Naive thymus-derived CD8-positive, alpha-beta T cell (primary cell): Measurements from ENCODE around the gene NEGR1. TPM values are rescaled to one million over a fixed set of nuclear protein-coding genes. Genes with fewer than 3 reads are reported as not detected.

Experiments
- ATAC-seq, 2 donors: fragments of 150-1000 bp; cut with Tn5 transposase in 1 of 2; sonication (Bioruptor Pico), chemical (Tn5 transposase) in 1 of 2; 1 replicate in 1 of 2; 2 replicates in 1 of 2; pipeline ENCODE4 v1.10.0; 2021; ENCODE audit warnings: mild to moderate bottlenecking in 2 of 2, moderate library complexity in 2 of 2
- POLR2A ChIA-PET: fragments of 350-600 bp; sonication (Branson Sonifier 250); formaldehyde crosslinking; loops from one replicate; lab custom pipeline; 2021; ENCODE audit warnings: antibody characterized with exemption; lab: Charles Lee
- DNase-seq, 10 donors: peaks; one replicate each; pipeline versions ENCODE4 v3.0.0 to v3.0.0-alpha.2; 2020 to 2022
- H3K27ac Mint-ChIP-seq, 10 donors: one replicate each; pipeline ENCODE4 v1.8.0; 2020 to 2022; ENCODE audit warnings: mild to moderate bottlenecking in 10 of 10, mixed read lengths in 10 of 10, moderate library complexity in 4 of 10, inconsistent platforms in 1 of 10
- H3K27me3 Mint-ChIP-seq, 5 donors: one replicate each; pipeline ENCODE4 v1.8.0; 2021 to 2022; ENCODE audit warnings: mixed read lengths in 5 of 5
- H3K36me3 Mint-ChIP-seq, 3 donors: one replicate each; pipeline ENCODE4 v1.8.0; 2020 to 2022; ENCODE audit warnings: mixed read lengths in 3 of 3, mild to moderate bottlenecking in 2 of 3, inconsistent platforms in 1 of 3
- H3K4me1 Mint-ChIP-seq, 4 donors: one replicate each; pipeline ENCODE4 v1.8.0; 2021 to 2022; ENCODE audit warnings: mixed read lengths in 4 of 4
- H3K4me3 Mint-ChIP-seq, 10 donors: one replicate each; pipeline ENCODE4 v1.8.0; 2020 to 2022; ENCODE audit warnings: mild to moderate bottlenecking in 10 of 10, mixed read lengths in 10 of 10, moderate library complexity in 6 of 10, inconsistent platforms in 1 of 10
- H3K9me3 Mint-ChIP-seq, 9 donors: one replicate each; pipeline ENCODE4 v1.8.0; 2020 to 2022; ENCODE audit warnings: mixed read lengths in 9 of 9, mild to moderate bottlenecking in 3 of 9, inconsistent platforms in 1 of 9, moderate library complexity in 1 of 9
- polyA plus RNA-seq, 3 donors: library from polyadenylated mRNA; unstranded; fragments of 300-500 nt; fragmentation: Illumina TruSeq; gene quantifications; one replicate each; pipeline ENCODE4 v1.2.3, GENCODE V29; 2021
- total RNA-seq, 8 experiments: library from RNA in 2 of 8; stranded (reverse) in 2 of 8; gene quantifications; one replicate each; pipeline ENCODE4 v1.2.3 and lab custom pipeline; 2021 to 2026

The NEGR1 gene
- total and polyA plus RNA-seq, 5 experiments from 2014 or later, result not detected

GRCh38 chr1:72227667-72228066, 54.7 kb downstream of the NEGR1 start:
- no peak overlapping the region for H3K4me3 Mint-ChIP-seq
- peaks cover 0 to 10% (median 0%) of the 10 kb centered on the region in 9 donors for H3K9me3 Mint-ChIP-seq
- no peaks in the 10 kb centered on the region for H3K36me3 Mint-ChIP-seq
- H3K4me1 Mint-ChIP-seq, result no peaks in the 10 kb centered on the region
- ATAC-seq (no peak), DNase-seq (no peak)
- no peaks in the 10 kb centered on the region for H3K27me3 Mint-ChIP-seq
- no peak overlapping the region for H3K27ac Mint-ChIP-seq
- POLR2A ChIA-PET, result no interaction called here

DNA sequence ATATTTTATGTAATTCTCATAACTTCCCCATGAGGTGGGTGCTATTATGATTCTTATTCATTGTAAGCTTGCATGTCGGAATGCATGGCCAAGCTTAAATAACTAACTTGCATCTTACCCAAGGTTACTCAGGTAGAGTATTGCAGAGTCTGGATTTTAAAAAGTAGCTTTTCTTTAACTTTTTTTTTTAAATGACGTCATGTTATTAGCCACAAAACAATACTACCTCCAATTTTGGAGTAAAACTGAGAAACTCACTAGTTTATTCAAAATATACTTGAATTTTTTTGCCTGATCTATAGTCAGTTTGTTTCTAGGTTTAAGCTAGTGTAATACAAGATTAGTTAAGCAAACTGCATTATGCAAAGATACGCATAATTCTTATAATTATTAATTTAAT, 57.8 kb downstream of the NEGR1 start:
- no peaks in the 10 kb centered on the region for H3K4me1 Mint-ChIP-seq
- H3K36me3 Mint-ChIP-seq, result no peaks in the 10 kb centered on the region
- no peak overlapping the region for H3K27ac Mint-ChIP-seq
- no peak overlapping the region for H3K4me3 Mint-ChIP-seq
- POLR2A ChIA-PET, result interaction anchor here (0.5 kb wide), 1 partner anchor 30 kb away, joined by 5 read pairs; no protein-coding TSS in a partner anchor
- H3K9me3 Mint-ChIP-seq, result peaks cover 0 to 13% (median 0%) of the 10 kb centered on the region in 9 donors
- H3K27me3 Mint-ChIP-seq, result no peaks in the 10 kb centered on the region
- ATAC-seq (no peak), DNase-seq (no peak)

GRCh38 chr1:72221811-72222210, 60.5 kb downstream of the NEGR1 start:
- DNase-seq (no peak), ATAC-seq (no peak)
- no peaks in the 10 kb centered on the region for H3K27me3 Mint-ChIP-seq
- peaks cover 0 to 9% (median 0%) of the 10 kb centered on the region in 9 donors for H3K9me3 Mint-ChIP-seq
- POLR2A ChIA-PET, result no interaction called here
- H3K4me3 Mint-ChIP-seq, result no peak overlapping the region
- H3K36me3 Mint-ChIP-seq, result no peaks in the 10 kb centered on the region
- no peak overlapping the region for H3K27ac Mint-ChIP-seq
- H3K4me1 Mint-ChIP-seq, result no peaks in the 10 kb centered on the region

GRCh38 chr1:72218141-72218739, 64.1 kb downstream of the NEGR1 start:
- Mint-ChIP-seq H3K27me3 (no peaks in the 10 kb centered on the region), H3K9me3 (peaks cover 0 to 5% (median 0%) of the 10 kb centered on the region in 9 donors), H3K4me3 (no peak overlapping the region), H3K27ac (no peak overlapping the region), H3K4me1 (no peaks in the 10 kb centered on the region), H3K36me3 (no peaks in the 10 kb centered on the region)
- POLR2A ChIA-PET, result no interaction called here
- ATAC-seq (no peak), DNase-seq (no peak)

GRCh38 chr1:72207059-72207458, 75.3 kb downstream of the NEGR1 start:
- Mint-ChIP-seq H3K4me1 (no peaks in the 10 kb centered on the region), H3K36me3 (no peaks in the 10 kb centered on the region), H3K27ac (no peak overlapping the region), H3K27me3 (no peaks in the 10 kb centered on the region), H3K4me3 (no peak overlapping the region), H3K9me3 (peaks cover 0 to 4% (median 0%) of the 10 kb centered on the region in 9 donors)
- POLR2A ChIA-PET, result no interaction called here
- DNase-seq, result no peak
- no peak for ATAC-seq

GRCh38 chr1:72202761-72203160, 79.6 kb downstream of the NEGR1 start:
- DNase-seq (no peak), ATAC-seq (no peak)
- H3K27me3 Mint-ChIP-seq, result peaks cover 0 to 2% (median 0%) of the 10 kb centered on the region in 5 donors
- peaks cover 0 to 16% (median 1%) of the 10 kb centered on the region in 9 donors for H3K9me3 Mint-ChIP-seq
- no peak overlapping the region for H3K27ac Mint-ChIP-seq
- POLR2A ChIA-PET, result no interaction called here
- H3K36me3 Mint-ChIP-seq, result no peaks in the 10 kb centered on the region
- H3K4me3 Mint-ChIP-seq, result no peak overlapping the region
- H3K4me1 Mint-ChIP-seq, result no peaks in the 10 kb centered on the region

DNA sequence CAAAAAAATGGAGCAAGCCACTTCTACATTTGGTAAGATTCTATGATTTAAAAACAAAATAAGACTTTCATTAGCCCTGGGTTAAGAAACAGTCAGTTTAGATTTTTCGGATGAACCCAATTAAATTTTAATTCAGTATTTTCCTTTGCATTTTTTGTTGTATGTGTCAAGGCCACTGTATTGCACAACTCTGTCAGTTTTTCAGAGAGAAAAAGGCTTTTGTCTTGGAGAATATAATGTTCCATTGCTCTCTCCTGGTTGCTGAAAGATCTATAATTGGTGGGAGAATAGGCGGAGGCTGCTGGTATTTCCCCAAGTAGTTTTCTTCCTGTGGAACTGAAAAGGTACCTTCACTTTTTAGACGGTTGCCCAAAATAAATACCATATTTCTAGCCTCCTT, 84.6 kb downstream of the NEGR1 start:
- peaks cover 0 to 12% (median 0%) of the 10 kb centered on the region in 9 donors for H3K9me3 Mint-ChIP-seq
- DNase-seq (no peak), ATAC-seq (no peak)
- H3K27me3 Mint-ChIP-seq, result peaks cover 0 to 2% (median 0%) of the 10 kb centered on the region in 5 donors
- H3K4me1 Mint-ChIP-seq, result no peaks in the 10 kb centered on the region
- H3K27ac Mint-ChIP-seq, result no peak overlapping the region
- H3K36me3 Mint-ChIP-seq, result no peaks in the 10 kb centered on the region
- POLR2A ChIA-PET, result no interaction called here
- no peak overlapping the region for H3K4me3 Mint-ChIP-seq

- Mint-ChIP-seq H3K4me3 (no peak overlapping the region), H3K4me1 (no peaks in the 10 kb centered on the region), H3K27me3 (no peaks in the 10 kb centered on the region), H3K27ac (no peak overlapping the region), H3K9me3 (peaks cover 0 to 2% (median 0%) of the 10 kb centered on the region in 9 donors), H3K36me3 (no peaks in the 10 kb centered on the region)
- POLR2A ChIA-PET, result no interaction called here
- ATAC-seq, result no peak
- DNase-seq, result no peak
These were observed 95.5 kb downstream of the NEGR1 start for GRCh38 chr1:72186733-72187307.

DNA sequence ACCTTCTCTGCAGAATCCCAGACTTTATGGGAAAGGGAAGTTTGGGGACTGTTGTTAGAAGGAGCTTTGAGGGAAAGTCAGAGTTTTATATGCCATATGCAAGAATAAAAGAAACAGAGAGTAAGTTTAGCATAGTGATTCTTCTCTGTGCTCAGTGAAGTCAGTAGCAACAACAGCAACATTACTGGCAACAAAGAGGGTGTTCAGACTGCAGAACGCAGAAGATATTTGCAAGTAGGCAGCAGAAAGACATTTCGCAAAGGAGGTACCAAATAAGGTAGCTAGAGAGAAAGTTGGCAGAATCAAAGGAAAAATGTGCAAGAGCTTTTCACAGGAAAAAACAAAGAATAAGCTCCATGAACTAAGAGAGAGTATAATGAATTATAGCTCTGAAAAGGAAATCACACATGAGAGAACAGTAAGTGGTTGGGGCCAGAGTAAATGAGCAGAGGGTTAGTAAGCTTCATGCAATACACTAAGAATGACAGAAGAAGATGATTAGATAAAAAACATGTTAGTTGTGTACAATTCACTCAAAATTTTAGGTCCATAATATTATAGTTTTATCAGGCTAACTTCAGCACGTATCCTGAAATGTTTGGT, 98.1 kb downstream of the NEGR1 start:
- DNase-seq (no peak), ATAC-seq (no peak)
- Mint-ChIP-seq H3K4me1 (no peaks in the 10 kb centered on the region), H3K4me3 (no peak overlapping the region), H3K36me3 (no peaks in the 10 kb centered on the region), H3K27me3 (no peaks in the 10 kb centered on the region), H3K9me3 (peaks cover 0 to under 1% (median 0%) of the 10 kb centered on the region in 9 donors), H3K27ac (no peak overlapping the region)
- POLR2A ChIA-PET, result no interaction called here

DNA sequence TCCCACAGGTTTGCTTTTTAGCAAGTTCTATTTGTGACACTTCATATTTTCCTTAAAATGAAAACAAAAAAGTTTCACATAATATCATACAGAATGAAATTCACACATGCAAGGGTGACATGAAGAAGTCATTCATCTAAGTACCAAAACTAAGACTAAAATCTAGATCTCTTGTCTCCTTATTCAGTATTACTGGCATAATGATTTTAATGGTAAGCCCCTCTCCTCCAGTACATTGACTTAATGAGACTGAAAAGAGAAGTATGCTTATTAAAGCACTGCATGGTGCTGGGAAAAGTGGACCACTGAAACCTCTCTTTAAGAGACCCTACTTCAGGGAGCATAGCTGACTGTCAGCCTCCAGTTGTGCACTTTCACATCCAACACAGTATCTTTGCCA, 99.5 kb downstream of the NEGR1 start:
- Mint-ChIP-seq H3K4me3 (no peak overlapping the region), H3K27me3 (no peaks in the 10 kb centered on the region), H3K27ac (no peak overlapping the region), H3K36me3 (no peaks in the 10 kb centered on the region), H3K4me1 (no peaks in the 10 kb centered on the region), H3K9me3 (no peaks in the 10 kb centered on the region)
- no peak for DNase-seq
- no peak for ATAC-seq
- POLR2A ChIA-PET, result no interaction called here

DNA sequence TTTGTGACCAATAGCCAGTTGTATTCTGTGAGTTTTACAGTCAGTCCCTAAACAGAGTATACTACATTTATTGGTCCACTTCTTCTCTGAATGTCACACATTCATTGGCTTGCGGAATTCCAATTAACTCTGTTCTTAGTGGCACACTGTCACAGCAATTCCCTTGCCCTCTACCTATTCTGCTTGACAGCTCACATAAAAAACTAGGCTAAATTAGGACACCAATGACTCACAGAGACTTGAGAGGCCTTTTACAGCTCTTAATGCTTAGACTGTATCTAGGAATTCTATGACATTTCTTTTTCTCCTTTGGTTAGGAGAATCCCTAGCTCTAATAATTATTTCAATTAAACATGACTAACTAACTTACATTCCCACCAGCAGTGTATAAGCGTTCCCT, 104.1 kb downstream of the NEGR1 start:
- no peak overlapping the region for H3K4me3 Mint-ChIP-seq
- DNase-seq, result no peak
- no peaks in the 10 kb centered on the region for H3K27me3 Mint-ChIP-seq
- H3K27ac Mint-ChIP-seq, result no peak overlapping the region
- no peaks in the 10 kb centered on the region for H3K9me3 Mint-ChIP-seq
- no peak for ATAC-seq
- H3K36me3 Mint-ChIP-seq, result no peaks in the 10 kb centered on the region
- POLR2A ChIA-PET, result no interaction called here
- no peaks in the 10 kb centered on the region for H3K4me1 Mint-ChIP-seq

DNA sequence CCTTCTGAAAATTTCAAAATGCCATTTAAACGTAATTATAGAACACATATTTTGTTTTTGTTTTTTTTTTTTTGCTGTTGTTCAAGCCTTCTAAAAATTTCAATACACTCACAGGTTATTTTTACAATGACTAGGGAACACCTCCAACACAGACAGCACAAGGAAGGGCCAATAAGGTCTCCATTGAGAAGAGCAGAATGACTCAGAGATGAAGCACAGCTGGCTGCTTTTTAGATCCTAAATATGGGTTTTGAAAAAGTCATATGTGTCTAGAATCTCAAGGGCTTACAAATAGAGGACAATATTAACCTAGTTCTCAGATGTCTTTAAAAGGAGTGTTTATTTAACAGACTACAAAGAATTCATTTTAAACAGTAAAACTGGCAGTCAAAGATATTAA, 104.6 kb downstream of the NEGR1 start:
- POLR2A ChIA-PET, result no interaction called here
- Mint-ChIP-seq H3K4me3 (no peak overlapping the region), H3K27me3 (no peaks in the 10 kb centered on the region), H3K27ac (no peak overlapping the region), H3K36me3 (no peaks in the 10 kb centered on the region), H3K9me3 (no peaks in the 10 kb centered on the region), H3K4me1 (no peaks in the 10 kb centered on the region)
- ATAC-seq (no peak), DNase-seq (no peak)

DNA sequence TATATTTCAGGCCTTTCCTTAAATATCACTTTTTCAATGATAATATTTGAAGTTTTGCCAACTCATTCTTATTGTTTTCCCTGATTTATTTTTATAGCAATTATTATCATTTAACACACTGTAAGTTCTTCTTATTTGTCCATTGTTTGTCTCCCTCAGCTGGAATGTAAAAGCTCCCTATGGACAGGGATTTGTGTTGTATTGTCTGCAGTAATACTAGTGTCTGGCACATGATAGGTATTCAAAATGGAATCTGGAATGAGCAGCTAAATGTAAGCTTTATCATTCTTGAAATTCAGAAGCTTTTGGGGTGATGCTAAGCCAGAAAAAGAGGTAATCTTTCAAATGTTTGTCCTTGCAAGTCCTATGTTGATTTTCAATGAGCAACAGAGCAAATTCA, 112.1 kb downstream of the NEGR1 start:
- POLR2A ChIA-PET, result no interaction called here
- no peak for ATAC-seq
- H3K4me1 Mint-ChIP-seq, result no peaks in the 10 kb centered on the region
- no peaks in the 10 kb centered on the region for H3K27me3 Mint-ChIP-seq
- no peak overlapping the region for H3K27ac Mint-ChIP-seq
- peaks cover 0 to 3% (median 0%) of the 10 kb centered on the region in 9 donors for H3K9me3 Mint-ChIP-seq
- no peak for DNase-seq
- no peaks in the 10 kb centered on the region for H3K36me3 Mint-ChIP-seq
- H3K4me3 Mint-ChIP-seq, result no peak overlapping the region
